GM19238 (cell line): ENCODE results near the gene SLC16A6.
"Not testable (repeated sequence)": the region's sequence is repeated elsewhere in the genome, so short reads cannot be mapped to it uniquely, and the experiment has no call there.

ENCODE experiments used
- DNase-seq: peaks from one replicate; pipeline ENCODE4 v3.0.0; 2011; ENCODE audit warnings: low spot score; ENCODE audit not compliant: insufficient read length

Gene SLC16A6

GRCh38 chr17:68314916-68315535, 24.1 kb upstream of the SLC16A6 start:
- no peak for DNase-seq

GRCh38 chr17:68310152-68310551, 19.2 kb upstream of the SLC16A6 start:
- DNase-seq: no peak

GRCh38 chr17:68309066-68309670, 18.2 kb upstream of the SLC16A6 start:
- DNase-seq: not testable (repeated sequence)

GRCh38 chr17:68308486-68308885, 17.6 kb upstream of the SLC16A6 start:
- not testable (repeated sequence) for DNase-seq

GRCh38 chr17:68307443-68307842, 16.5 kb upstream of the SLC16A6 start:
- no peak for DNase-seq

GRCh38 chr17:68306819-68307218, 15.9 kb upstream of the SLC16A6 start:
- DNase-seq: no peak

- DNase-seq: no peak
Observed at GRCh38 chr17:68305142-68305541, 14.2 kb upstream of the SLC16A6 start.

- DNase-seq: no peak
Observed at GRCh38 chr17:68304706-68305105, 13.8 kb upstream of the SLC16A6 start.

GRCh38 chr17:68302666-68303065, 11.7 kb upstream of the SLC16A6 start:
- DNase-seq: no peak

- no peak for DNase-seq
Observed at GRCh38 chr17:68302066-68302564, 11.2 kb upstream of the SLC16A6 start.

- no peak for DNase-seq
Observed at GRCh38 chr17:68301438-68301959, 10.6 kb upstream of the SLC16A6 start.

- no peak for DNase-seq
Observed at GRCh38 chr17:68299817-68300216, 8.9 kb upstream of the SLC16A6 start.

- no peak for DNase-seq
Observed at GRCh38 chr17:68298601-68299000, 7.7 kb upstream of the SLC16A6 start.

- DNase-seq: no peak
Observed at GRCh38 chr17:68297195-68297594, 6.3 kb upstream of the SLC16A6 start.

- no peak for DNase-seq
Observed at GRCh38 chr17:68296217-68297191, 5.6 kb upstream of the SLC16A6 start.

GRCh38 chr17:68295086-68295485, 4.2 kb upstream of the SLC16A6 start:
- no peak for DNase-seq

GRCh38 chr17:68294617-68295016, 3.7 kb upstream of the SLC16A6 start:
- no peak for DNase-seq

GRCh38 chr17:68294196-68294555, 3.2 kb upstream of the SLC16A6 start:
- no peak for DNase-seq

GRCh38 chr17:68293490-68294195, 2.7 kb upstream of the SLC16A6 start:
- no peak for DNase-seq

- DNase-seq: no peak
Observed at GRCh38 chr17:68292689-68293040, 1.7 kb upstream of the SLC16A6 start.
